RWPE2 (cell line): ENCODE results near the gene FLOT2.
A peak's percentile ranks its signal among the peaks of the same experiment; 100 is the strongest.

Source experiments
- ATAC-seq: fragments of 200-7000 bp; cut with Tn5 transposase; 3 replicates; pipeline ENCODE4 v1.9.1; 2021; ENCODE audit warnings: low read depth
- DNase-seq: peaks from one replicate; pipeline ENCODE4 v3.0.0-alpha.2; 2020; ENCODE audit warnings: low spot score
- H3K27ac ChIP-seq: fragments of 450-650 bp; 2 replicates; pipeline ENCODE4 v1.5.1; 2017; ENCODE audit warnings: mild to moderate bottlenecking; ENCODE audit not compliant: poor library complexity, severe bottlenecking
- H3K27me3 ChIP-seq: fragments of 250-450 bp; sonication (Bioruptor Pico); 2 replicates; pipeline ENCODE4 v1.5.1; 2021; ENCODE audit warnings: mild to moderate bottlenecking, moderate library complexity; ENCODE audit not compliant: insufficient read depth, poor library complexity, severe bottlenecking
- H3K36me3 ChIP-seq: fragments of 250-450 bp; sonication (Bioruptor Pico); 2 replicates; pipeline ENCODE4 v1.5.1; 2020; ENCODE audit warnings: low read depth, mild to moderate bottlenecking, moderate library complexity
- H3K4me1 ChIP-seq: fragments of 250-450 bp; sonication (Bioruptor Pico); 2 replicates; pipeline ENCODE4 v1.5.1; 2021; ENCODE audit warnings: mild to moderate bottlenecking, moderate library complexity; ENCODE audit not compliant: insufficient read depth, poor library complexity, severe bottlenecking
- H3K4me3 ChIP-seq: fragments of 250-450 bp; sonication (Bioruptor Pico); 2 replicates; pipeline ENCODE4 v1.5.1; 2021; ENCODE audit warnings: mild to moderate bottlenecking, moderate library complexity; ENCODE audit not compliant: severe bottlenecking
- H3K9me3 ChIP-seq: fragments of 250-450 bp; sonication (Bioruptor Pico); 2 replicates; pipeline ENCODE4 v1.5.1; 2021; ENCODE audit warnings: mild to moderate bottlenecking, moderate library complexity; ENCODE audit not compliant: severe bottlenecking
- TF ChIP-seq, protein P1 (sequence below): fragments of 450-650 bp; IDR thresholded peaks from one replicate; pipeline ENCODE4 v1.5.1; 2017; ENCODE audit warnings: mild to moderate bottlenecking, moderate library complexity; ENCODE audit not compliant: poor library complexity, severe bottlenecking

The FLOT2 gene

DNA sequence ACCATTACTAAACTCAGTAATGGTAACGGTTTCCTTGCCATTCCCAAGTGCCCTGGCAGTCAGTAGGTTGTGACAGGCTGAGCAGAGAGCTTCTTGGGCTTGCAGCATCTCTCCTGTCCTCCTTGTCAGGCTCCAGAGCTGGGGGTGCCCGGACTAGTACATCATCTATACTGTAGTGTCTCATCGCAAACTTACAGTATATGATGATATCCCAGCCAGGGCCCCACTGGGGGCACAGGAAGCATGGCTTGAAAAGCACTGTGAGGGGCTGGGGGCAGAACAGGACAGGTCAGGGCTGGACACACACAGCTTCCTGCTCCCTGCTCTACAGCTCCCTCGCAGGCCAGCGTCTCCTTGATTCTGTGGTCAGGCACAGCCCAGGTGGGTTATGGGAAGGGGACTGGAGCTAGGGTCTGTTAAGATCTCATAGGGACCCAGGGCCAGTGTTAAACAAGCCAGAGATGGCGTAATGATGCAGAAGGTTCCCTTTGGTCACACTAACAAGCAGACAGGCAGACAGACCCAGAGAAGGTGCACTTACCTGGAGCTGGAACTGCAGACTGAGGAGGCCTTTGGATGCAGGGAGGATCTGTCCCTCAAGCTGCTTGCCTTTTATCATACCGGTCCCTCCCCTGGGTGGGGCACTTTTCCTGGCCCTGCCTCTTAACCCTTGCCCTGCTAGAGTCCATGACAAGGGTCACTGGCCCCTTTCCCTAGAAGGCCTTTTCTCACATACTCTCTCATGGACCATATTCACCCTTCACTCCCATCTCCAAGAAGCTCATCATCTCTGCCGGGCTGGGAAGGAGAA is 35.9 kb downstream of the FLOT2 start:
- H3K9me3 ChIP-seq = no peaks in the 10 kb centered on the region
- H3K36me3 ChIP-seq = peaks cover 33% of the 10 kb centered on the region
- H3K4me3 ChIP-seq = no peak overlapping the region
- no peaks in the 10 kb centered on the region for H3K27me3 ChIP-seq
- TF ChIP-seq, protein P1, sequence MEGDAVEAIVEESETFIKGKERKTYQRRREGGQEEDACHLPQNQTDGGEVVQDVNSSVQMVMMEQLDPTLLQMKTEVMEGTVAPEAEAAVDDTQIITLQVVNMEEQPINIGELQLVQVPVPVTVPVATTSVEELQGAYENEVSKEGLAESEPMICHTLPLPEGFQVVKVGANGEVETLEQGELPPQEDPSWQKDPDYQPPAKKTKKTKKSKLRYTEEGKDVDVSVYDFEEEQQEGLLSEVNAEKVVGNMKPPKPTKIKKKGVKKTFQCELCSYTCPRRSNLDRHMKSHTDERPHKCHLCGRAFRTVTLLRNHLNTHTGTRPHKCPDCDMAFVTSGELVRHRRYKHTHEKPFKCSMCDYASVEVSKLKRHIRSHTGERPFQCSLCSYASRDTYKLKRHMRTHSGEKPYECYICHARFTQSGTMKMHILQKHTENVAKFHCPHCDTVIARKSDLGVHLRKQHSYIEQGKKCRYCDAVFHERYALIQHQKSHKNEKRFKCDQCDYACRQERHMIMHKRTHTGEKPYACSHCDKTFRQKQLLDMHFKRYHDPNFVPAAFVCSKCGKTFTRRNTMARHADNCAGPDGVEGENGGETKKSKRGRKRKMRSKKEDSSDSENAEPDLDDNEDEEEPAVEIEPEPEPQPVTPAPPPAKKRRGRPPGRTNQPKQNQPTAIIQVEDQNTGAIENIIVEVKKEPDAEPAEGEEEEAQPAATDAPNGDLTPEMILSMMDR = no peak
- ATAC-seq (no peak), DNase-seq (no peak)
- H3K27ac ChIP-seq = no peak overlapping the region
- no peaks in the 10 kb centered on the region for H3K4me1 ChIP-seq

DNA sequence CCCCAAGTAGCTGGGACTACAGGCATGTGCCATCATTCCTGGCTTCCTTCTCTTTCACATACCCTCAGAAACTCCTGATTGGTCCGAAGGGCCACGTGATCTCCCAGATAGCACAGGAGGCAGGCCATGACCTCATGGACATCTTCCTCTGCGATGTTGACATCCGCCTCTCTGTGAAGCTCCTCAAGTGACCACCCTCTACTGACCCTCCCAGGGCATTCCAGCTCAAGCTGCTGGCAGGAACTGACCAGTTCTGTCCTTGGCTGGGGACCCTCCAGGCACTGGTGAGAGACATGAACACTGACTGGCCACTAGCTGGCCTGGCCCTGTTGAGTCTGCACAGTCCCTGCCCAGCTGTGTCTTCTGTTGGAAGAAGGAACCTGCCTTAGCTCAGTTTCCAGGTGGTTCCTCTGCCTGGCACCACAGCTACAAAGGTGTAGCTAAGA is 37.1 kb downstream of the FLOT2 start:
- peaks cover 43% of the 10 kb centered on the region for H3K36me3 ChIP-seq
- TF ChIP-seq, protein P1 = no peak
- 0 out of 3 replicates have a peak, but pooled peaks have one; percentile 19 for ATAC-seq

DNA sequence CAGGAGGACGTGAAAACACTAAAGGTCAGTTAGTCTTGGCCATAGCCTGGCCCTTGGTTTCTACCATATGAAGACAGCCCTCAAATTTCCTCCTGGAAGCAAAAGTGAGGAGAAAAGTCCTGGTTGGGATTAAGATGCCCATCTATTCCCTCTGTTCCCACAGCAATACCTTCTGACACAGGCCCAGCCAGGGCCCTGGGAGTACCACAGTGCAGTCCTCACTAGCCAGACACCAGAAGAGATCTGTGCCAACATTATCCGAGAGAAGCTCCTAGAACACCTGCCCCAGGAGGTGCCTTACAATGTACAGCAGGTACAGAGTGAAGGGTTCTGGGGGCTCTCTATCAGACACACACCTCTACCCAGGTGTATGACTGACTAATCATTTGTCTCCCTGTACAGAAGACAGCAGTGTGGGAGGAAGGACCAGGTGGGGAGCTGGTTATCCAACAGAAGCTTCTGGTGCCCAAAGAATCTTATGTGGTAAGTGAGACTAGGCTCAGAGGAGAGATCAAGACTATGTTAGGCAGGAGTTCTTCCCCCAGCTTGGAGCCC is 38.7 kb downstream of the FLOT2 start:
- TF ChIP-seq, protein P1 = no peak
- ATAC-seq (no peak), DNase-seq (no peak)
- Histone ChIP-seq H3K27ac (no peak overlapping the region), H3K36me3 (peaks cover 43% of the 10 kb centered on the region), H3K9me3 (no peaks in the 10 kb centered on the region), H3K27me3 (no peaks in the 10 kb centered on the region), H3K4me3 (no peak overlapping the region), H3K4me1 (peaks cover 3% of the 10 kb centered on the region)

More for the DNA sequence above, 37.1 kb downstream of the FLOT2 start:
- Histone ChIP-seq H3K27me3 (no peaks in the 10 kb centered on the region), H3K4me1 (no peaks in the 10 kb centered on the region), H3K4me3 (no peak overlapping the region), H3K27ac (no peak overlapping the region), H3K9me3 (no peaks in the 10 kb centered on the region)
- no peak for DNase-seq

DNA sequence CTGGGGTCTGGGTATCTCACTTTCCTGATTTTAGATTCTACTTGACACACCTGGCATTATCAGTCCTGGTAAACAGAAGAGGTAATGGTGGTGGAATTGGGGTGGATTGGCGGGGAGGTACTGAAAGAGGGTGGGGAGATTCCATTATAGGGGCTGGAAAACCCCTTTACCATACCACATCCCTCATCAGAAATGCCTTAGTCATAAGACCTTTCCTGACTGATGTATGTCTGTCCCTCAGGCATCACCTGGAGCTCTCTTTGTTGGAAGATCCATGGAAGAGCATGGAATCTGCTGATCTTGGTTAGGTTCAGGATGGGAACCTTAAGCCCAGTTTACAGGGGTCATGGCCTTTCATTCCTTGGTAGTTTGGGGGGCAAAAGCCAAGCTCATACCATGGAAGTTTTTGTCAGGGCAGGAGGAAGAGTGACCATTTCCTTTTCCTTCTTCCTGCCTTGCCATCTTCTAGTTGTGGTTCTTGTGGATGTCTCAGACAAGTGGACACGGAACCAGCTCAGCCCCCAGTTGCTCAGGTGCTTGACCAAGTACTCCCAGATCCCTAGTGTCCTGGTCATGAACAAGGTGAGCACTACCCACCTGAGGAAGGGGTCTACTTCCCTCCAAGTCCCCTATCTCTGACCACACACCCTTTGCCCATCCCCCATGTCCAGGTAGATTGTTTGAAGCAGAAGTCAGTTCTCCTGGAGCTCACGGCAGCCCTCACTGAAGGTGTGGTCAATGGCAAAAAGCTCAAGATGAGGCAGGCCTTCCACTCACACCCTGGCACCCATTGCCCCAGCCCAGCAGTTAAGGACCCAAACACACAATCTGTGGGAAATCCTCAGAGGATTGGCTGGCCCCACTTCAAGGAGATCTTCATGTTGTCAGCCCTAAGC is 39.4 kb downstream of the FLOT2 start:
- H3K36me3 ChIP-seq = peaks cover 43% of the 10 kb centered on the region
- DNase-seq (no peak), ATAC-seq (no peak)
- H3K27me3 ChIP-seq = no peaks in the 10 kb centered on the region
- TF ChIP-seq, protein P1 = no peak
- no peak overlapping the region for H3K27ac ChIP-seq
- no peak overlapping the region for H3K4me3 ChIP-seq
- H3K4me1 ChIP-seq = peaks cover 3% of the 10 kb centered on the region
- no peaks in the 10 kb centered on the region for H3K9me3 ChIP-seq
